Measurements from ENCODE around the gene ADAMTSL5. TPM values are rescaled to one million over a fixed set of nuclear protein-coding genes. Genes with fewer than 3 reads are reported as not detected.

ADAMTSL5 gene
- total RNA-seq, 2 donors from 2014 or later = 4.1 to 4.8 TPM

- DNase-seq = no peak
- Mint-ChIP-seq H3K9me3 (no peaks in the 10 kb centered on the region), H3K27me3 (ENCODE audit: insufficient read depth) (no peaks in the 10 kb centered on the region), H3K4me3 (no peak overlapping the region), H3K36me3 (ENCODE audit: low read depth) (peaks cover 21% of the 10 kb centered on the region), H3K27ac (no peak overlapping the region), H3K4me1 (no peaks in the 10 kb centered on the region)
- TF ChIP-seq CTCF (conservative IDR thresholded peaks at IDR 0.05) = no peak
- Histone ChIP-seq H3K4me3 (ENCODE audit: low read length) (no peak overlapping the region), H3K27me3 (ENCODE audit: control insufficient read depth, insufficient read depth, low read length, poor library complexity, severe bottlenecking) (no peaks in the 10 kb centered on the region), H3K9ac (ENCODE audit: extremely low read depth, low read length, poor library complexity, severe bottlenecking) (no peak overlapping the region), H3K36me3 (ENCODE audit: control insufficient read depth, insufficient read depth, low read length) (peaks cover 30% of the 10 kb centered on the region), H3K9me3 (ENCODE audit: control insufficient read depth, low read length) (no peaks in the 10 kb centered on the region), H3K4me1 (ENCODE audit: control insufficient read depth, insufficient read depth, low read length) (no peaks in the 10 kb centered on the region), H3K27ac (ENCODE audit: low read depth, low read length) (no peak overlapping the region)
- 93 to 96% methylated on average over 17 to 24 of the region's 24 CpGs for WGBS, 2 experiments (ENCODE audit: insufficient coverage in 1 of 2, insufficient read length in 1 of 2)
These were observed 42.1 kb upstream of the ADAMTSL5 start for GRCh38 chr19:1554968-1555367.

GRCh38 chr19:1553415-1553814, 40.6 kb upstream of the ADAMTSL5 start:
- H3K36me3 Mint-ChIP-seq (ENCODE audit: low read depth) = peaks cover 18% of the 10 kb centered on the region
- no peaks in the 10 kb centered on the region for H3K4me1 ChIP-seq (ENCODE audit: control insufficient read depth, insufficient read depth, low read length)
- DNase-seq = no peak
- H3K36me3 ChIP-seq (ENCODE audit: control insufficient read depth, insufficient read depth, low read length) = peaks cover 19% of the 10 kb centered on the region
- 90 to 93% methylated on average over 7 to 10 of the region's 10 CpGs for WGBS, 2 experiments (ENCODE audit: insufficient coverage in 1 of 2, insufficient read length in 1 of 2)
- TF ChIP-seq CTCF (conservative IDR thresholded peaks at IDR 0.05) = no peak
- no peaks in the 10 kb centered on the region for H3K27me3 ChIP-seq (ENCODE audit: control insufficient read depth, insufficient read depth, low read length, poor library complexity, severe bottlenecking)
- no peak overlapping the region for H3K27ac ChIP-seq (ENCODE audit: low read depth, low read length)
- no peak overlapping the region for H3K27ac Mint-ChIP-seq
- no peaks in the 10 kb centered on the region for H3K9me3 Mint-ChIP-seq
- H3K4me3 ChIP-seq (ENCODE audit: low read length) = no peak overlapping the region
- H3K9me3 ChIP-seq (ENCODE audit: control insufficient read depth, low read length) = no peaks in the 10 kb centered on the region
- H3K27me3 Mint-ChIP-seq (ENCODE audit: insufficient read depth) = no peaks in the 10 kb centered on the region
- no peak overlapping the region for H3K4me3 Mint-ChIP-seq
- no peak overlapping the region for H3K9ac ChIP-seq (ENCODE audit: extremely low read depth, low read length, poor library complexity, severe bottlenecking)
- no peaks in the 10 kb centered on the region for H3K4me1 Mint-ChIP-seq

GRCh38 chr19:1551068-1552040, 38.5 kb upstream of the ADAMTSL5 start:
- H3K9me3 Mint-ChIP-seq = no peaks in the 10 kb centered on the region
- H3K4me3 Mint-ChIP-seq = no peak overlapping the region
- no peak overlapping the region for H3K4me3 ChIP-seq (ENCODE audit: low read length)
- peaks cover 9% of the 10 kb centered on the region for H3K36me3 ChIP-seq (ENCODE audit: control insufficient read depth, insufficient read depth, low read length)
- WGBS, 2 experiments (ENCODE audit: insufficient coverage in 1 of 2, insufficient read length in 1 of 2) = 88 to 92% methylated on average over 9 to 14 of the region's 17 CpGs
- no peaks in the 10 kb centered on the region for H3K4me1 Mint-ChIP-seq
- no peak for TF ChIP-seq CTCF (conservative IDR thresholded peaks at IDR 0.05)
- no peaks in the 10 kb centered on the region for H3K9me3 ChIP-seq (ENCODE audit: control insufficient read depth, low read length)
- no peak overlapping the region for H3K27ac ChIP-seq (ENCODE audit: low read depth, low read length)
- H3K36me3 Mint-ChIP-seq (ENCODE audit: low read depth) = peaks cover 7% of the 10 kb centered on the region
- H3K4me1 ChIP-seq (ENCODE audit: control insufficient read depth, insufficient read depth, low read length) = no peaks in the 10 kb centered on the region
- H3K27me3 ChIP-seq (ENCODE audit: control insufficient read depth, insufficient read depth, low read length, poor library complexity, severe bottlenecking) = no peaks in the 10 kb centered on the region
- H3K27me3 Mint-ChIP-seq (ENCODE audit: insufficient read depth) = no peaks in the 10 kb centered on the region
- no peak overlapping the region for H3K27ac Mint-ChIP-seq
- no peak for DNase-seq
- no peak overlapping the region for H3K9ac ChIP-seq (ENCODE audit: extremely low read depth, low read length, poor library complexity, severe bottlenecking)
